Neural crest cell (in vitro differentiated cells): ENCODE data around the gene LRRC45. TPM values are rescaled to one million over a fixed set of nuclear protein-coding genes. Genes with fewer than 3 reads are reported as not detected.

Source experiments
- DNase-seq: peaks from one replicate; pipeline ENCODE4 v3.0.0; 2021; ENCODE audit warnings: low read depth, mixed read lengths, low spot score
- H3K27ac Mint-ChIP-seq: one replicate; pipeline ENCODE4 v1.8.0; 2021; ENCODE audit warnings: mild to moderate bottlenecking, mixed read lengths; ENCODE audit not compliant: unreplicated experiment
- H3K27me3 Mint-ChIP-seq: 2 replicates; pipeline ENCODE4 v1.8.0; 2021; ENCODE audit warnings: low read depth, mild to moderate bottlenecking, mixed read lengths
- H3K36me3 Mint-ChIP-seq: 2 replicates; pipeline ENCODE4 v1.8.0; 2021; ENCODE audit warnings: low read depth, mild to moderate bottlenecking, mixed read lengths
- H3K4me1 Mint-ChIP-seq: 2 replicates; pipeline ENCODE4 v1.8.0; 2021; ENCODE audit warnings: mixed read lengths
- H3K4me3 Mint-ChIP-seq: one replicate; pipeline ENCODE4 v1.8.0; 2021; ENCODE audit warnings: mild to moderate bottlenecking, mixed read lengths
- H3K9me3 Mint-ChIP-seq: 2 replicates; pipeline ENCODE4 v1.8.0; 2021; ENCODE audit warnings: mixed read lengths
- CTCF ChIP-seq: fragments of 200-600 bp; sonication (generic); conservative IDR thresholded peaks from 2 replicates; pipeline ENCODE4 v1.5.0; 2021; ENCODE audit warnings: antibody characterized with exemption, mild to moderate bottlenecking
- total RNA-seq: library from RNA; stranded (reverse); gene quantifications from 2 replicates; pipeline ENCODE4 v1.2.1, GENCODE V29; 2021

The LRRC45 gene
- total RNA-seq, 1 donor from 2014 or later, result 63.5 TPM

DNA sequence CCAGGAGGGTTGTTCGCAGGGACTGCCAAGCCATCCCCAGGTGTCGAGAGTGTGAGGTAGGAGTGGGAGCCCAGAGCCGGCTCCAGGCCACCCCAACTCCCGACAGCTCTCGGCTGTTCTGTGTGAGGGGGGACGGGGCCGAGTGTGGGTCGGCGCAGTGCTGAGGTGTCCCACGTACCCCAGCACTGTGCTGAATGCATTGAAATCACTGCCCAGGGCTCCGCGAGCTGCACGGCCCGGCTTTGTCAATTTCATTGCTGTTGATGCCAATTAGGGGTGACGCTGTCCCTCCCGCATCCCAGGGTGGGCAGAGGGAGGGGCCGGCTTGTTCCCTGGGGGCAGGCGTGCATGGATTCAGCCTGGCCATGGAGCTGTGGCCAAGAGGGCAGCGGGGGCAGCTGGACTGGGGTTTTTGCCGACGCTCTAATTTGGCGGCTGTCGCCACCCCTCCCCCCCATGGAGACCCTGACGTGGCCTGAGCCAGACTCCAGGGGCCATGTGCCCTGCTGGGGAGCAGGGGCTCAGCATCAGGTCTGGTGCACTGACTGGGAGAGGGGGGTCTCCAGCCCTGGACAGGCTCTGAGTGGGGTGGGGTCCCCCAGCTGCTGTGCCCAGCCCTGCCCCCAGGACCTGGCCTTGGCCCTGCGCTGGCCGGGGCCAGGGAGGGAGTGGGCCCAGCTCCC lies 14.7 kb upstream of the LRRC45 start:
- Mint-ChIP-seq H3K9me3 (no peaks in the 10 kb centered on the region), H3K27me3 (no peaks in the 10 kb centered on the region), H3K4me1 (peaks cover 19% of the 10 kb centered on the region), H3K36me3 (no peaks in the 10 kb centered on the region), H3K27ac (no peak overlapping the region), H3K4me3 (no peak overlapping the region)
- TF ChIP-seq CTCF, result no peak
- DNase-seq, result no peak

GRCh38 chr17:82008941-82009405 lies 14.1 kb upstream of the LRRC45 start:
- H3K36me3 Mint-ChIP-seq, result no peaks in the 10 kb centered on the region
- H3K27me3 Mint-ChIP-seq, result no peaks in the 10 kb centered on the region
- H3K27ac Mint-ChIP-seq, result no peak overlapping the region
- no peak for DNase-seq
- H3K9me3 Mint-ChIP-seq, result no peaks in the 10 kb centered on the region
- TF ChIP-seq CTCF, result no peak
- H3K4me1 Mint-ChIP-seq, result peaks cover 14% of the 10 kb centered on the region
- H3K4me3 Mint-ChIP-seq, result no peak overlapping the region

GRCh38 chr17:82009413-82009812 lies 13.7 kb upstream of the LRRC45 start:
- Mint-ChIP-seq H3K27ac (no peak overlapping the region), H3K27me3 (no peaks in the 10 kb centered on the region), H3K4me1 (peaks cover 14% of the 10 kb centered on the region), H3K36me3 (no peaks in the 10 kb centered on the region), H3K4me3 (no peak overlapping the region), H3K9me3 (no peaks in the 10 kb centered on the region)
- no peak for TF ChIP-seq CTCF
- no peak for DNase-seq

GRCh38 chr17:82010575-82011525 lies 12.3 kb upstream of the LRRC45 start:
- no peak overlapping the region for H3K4me3 Mint-ChIP-seq
- H3K36me3 Mint-ChIP-seq, result no peaks in the 10 kb centered on the region
- DNase-seq, result no peak
- H3K4me1 Mint-ChIP-seq, result peaks cover 13% of the 10 kb centered on the region
- no peak overlapping the region for H3K27ac Mint-ChIP-seq
- no peaks in the 10 kb centered on the region for H3K9me3 Mint-ChIP-seq
- H3K27me3 Mint-ChIP-seq, result no peaks in the 10 kb centered on the region
- TF ChIP-seq CTCF, result no peak

GRCh38 chr17:82011617-82012187 lies 11.4 kb upstream of the LRRC45 start:
- TF ChIP-seq CTCF, result no peak
- no peak overlapping the region for H3K27ac Mint-ChIP-seq
- H3K36me3 Mint-ChIP-seq, result no peaks in the 10 kb centered on the region
- no peak for DNase-seq
- H3K4me1 Mint-ChIP-seq, result peaks cover 7% of the 10 kb centered on the region
- no peaks in the 10 kb centered on the region for H3K9me3 Mint-ChIP-seq
- no peaks in the 10 kb centered on the region for H3K27me3 Mint-ChIP-seq
- no peak overlapping the region for H3K4me3 Mint-ChIP-seq
